DOHH2 (cell line): ENCODE data around the gene RETREG1.

Source experiments
- EZH2phosphoT487 ChIP-seq: fragments of 200-600 bp; sonication (generic); IDR thresholded peaks from 2 replicates; pipeline ENCODE4 v1.6.1; 2017; ENCODE audit warnings: borderline replicate concordance, mild to moderate bottlenecking, antibody characterized with exemption, low read length, moderate library complexity, mixed read lengths
- TF ChIP-seq, protein P1 (sequence below): fragments of 200-600 bp; sonication (generic); IDR thresholded peaks from one replicate; pipeline ENCODE4 v1.5.1; 2014; ENCODE audit warnings: antibody characterized with exemption, mild to moderate bottlenecking, low read depth, low read length; ENCODE audit not compliant: poor library complexity, severe bottlenecking

DNA sequence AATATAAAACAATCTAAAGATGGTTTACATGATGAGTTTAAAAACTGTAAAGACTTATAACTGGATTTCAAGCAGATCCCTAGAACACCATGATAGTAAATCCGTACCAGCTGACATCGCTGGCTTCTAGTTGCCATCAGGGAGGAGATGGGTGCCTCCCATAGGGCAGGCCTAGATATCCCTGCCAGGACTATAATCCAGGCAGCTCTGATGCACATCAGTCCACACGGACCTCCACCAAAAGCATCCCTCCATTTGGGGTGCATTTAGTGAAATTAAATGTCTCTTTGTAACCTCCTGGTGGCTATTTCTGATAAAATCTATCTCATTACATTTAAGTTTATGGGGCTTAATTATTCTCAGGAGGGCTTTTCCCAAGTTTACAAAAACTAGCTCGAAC lies 45.8 kb downstream of the RETREG1 start:
- TF ChIP-seq, protein P1, sequence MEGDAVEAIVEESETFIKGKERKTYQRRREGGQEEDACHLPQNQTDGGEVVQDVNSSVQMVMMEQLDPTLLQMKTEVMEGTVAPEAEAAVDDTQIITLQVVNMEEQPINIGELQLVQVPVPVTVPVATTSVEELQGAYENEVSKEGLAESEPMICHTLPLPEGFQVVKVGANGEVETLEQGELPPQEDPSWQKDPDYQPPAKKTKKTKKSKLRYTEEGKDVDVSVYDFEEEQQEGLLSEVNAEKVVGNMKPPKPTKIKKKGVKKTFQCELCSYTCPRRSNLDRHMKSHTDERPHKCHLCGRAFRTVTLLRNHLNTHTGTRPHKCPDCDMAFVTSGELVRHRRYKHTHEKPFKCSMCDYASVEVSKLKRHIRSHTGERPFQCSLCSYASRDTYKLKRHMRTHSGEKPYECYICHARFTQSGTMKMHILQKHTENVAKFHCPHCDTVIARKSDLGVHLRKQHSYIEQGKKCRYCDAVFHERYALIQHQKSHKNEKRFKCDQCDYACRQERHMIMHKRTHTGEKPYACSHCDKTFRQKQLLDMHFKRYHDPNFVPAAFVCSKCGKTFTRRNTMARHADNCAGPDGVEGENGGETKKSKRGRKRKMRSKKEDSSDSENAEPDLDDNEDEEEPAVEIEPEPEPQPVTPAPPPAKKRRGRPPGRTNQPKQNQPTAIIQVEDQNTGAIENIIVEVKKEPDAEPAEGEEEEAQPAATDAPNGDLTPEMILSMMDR: no peak
- TF ChIP-seq EZH2phosphoT487: no peak
